ENCODE results near the gene PCSK4.

Gene PCSK4

DNA sequence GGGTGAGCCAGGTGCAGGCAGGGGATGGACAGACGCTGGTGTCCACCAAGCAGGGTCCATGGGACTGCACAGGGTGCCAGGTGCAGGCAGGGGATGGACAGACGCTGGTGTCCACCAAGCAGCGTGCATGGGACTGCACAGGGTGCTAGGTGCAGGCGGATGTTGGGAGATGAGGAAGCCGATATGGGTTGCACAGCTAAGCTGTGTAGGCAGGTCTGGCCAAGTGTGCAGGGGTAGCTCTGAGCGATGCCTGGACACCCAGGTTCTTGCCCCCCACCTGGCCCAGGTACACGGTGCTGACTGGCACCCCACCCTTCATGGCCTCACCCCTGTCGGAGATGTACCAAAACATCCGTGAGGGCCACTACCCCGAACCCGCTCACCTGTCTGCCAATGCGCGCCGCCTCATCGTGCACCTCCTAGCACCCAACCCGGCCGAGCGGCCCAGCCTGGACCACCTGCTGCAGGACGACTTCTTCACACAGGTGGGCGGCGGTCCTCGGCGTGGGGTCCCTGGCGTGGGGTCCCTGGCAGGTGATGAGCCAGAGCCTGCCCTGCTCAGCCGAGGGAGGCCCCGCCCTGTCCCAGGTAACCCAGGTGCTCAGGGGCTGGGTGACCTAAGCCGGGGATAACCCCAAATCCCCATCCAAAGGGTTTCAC, 37.6 kb upstream of the PCSK4 start:
- no peak overlapping the region for H3K4me3 ChIP-seq (ENCODE audit: low read length)
- no peak overlapping the region for H3K27ac ChIP-seq (ENCODE audit: low read length)
- no peaks in the 10 kb centered on the region for H3K9me3 ChIP-seq (ENCODE audit: insufficient read depth, low read depth, low read length)
- no peaks in the 10 kb centered on the region for H3K4me1 ChIP-seq (ENCODE audit: insufficient read depth, low read length)
- H3K27me3 ChIP-seq (ENCODE audit: insufficient read depth, low read length), result peaks cover 35% of the 10 kb centered on the region
- H3K9ac ChIP-seq (ENCODE audit: low read depth, low read length), result no peak overlapping the region
- H3K36me3 ChIP-seq (ENCODE audit: insufficient read depth, low read depth, low read length), result no peaks in the 10 kb centered on the region

- Histone ChIP-seq H3K9me3 (ENCODE audit: insufficient read depth, low read depth, low read length) (no peaks in the 10 kb centered on the region), H3K4me3 (ENCODE audit: low read length) (no peak overlapping the region), H3K36me3 (ENCODE audit: insufficient read depth, low read depth, low read length) (no peaks in the 10 kb centered on the region), H3K27me3 (ENCODE audit: insufficient read depth, low read length) (peaks cover 41% of the 10 kb centered on the region), H3K9ac (ENCODE audit: low read depth, low read length) (no peak overlapping the region), H3K27ac (ENCODE audit: low read length) (no peak overlapping the region), H3K4me1 (ENCODE audit: insufficient read depth, low read length) (no peaks in the 10 kb centered on the region)
These were observed 37.0 kb upstream of the PCSK4 start for GRCh38 chr19:1526979-1527649.

GRCh38 chr19:1526066-1526778, 36.1 kb upstream of the PCSK4 start:
- Histone ChIP-seq H3K27me3 (ENCODE audit: insufficient read depth, low read length) (peaks cover 50% of the 10 kb centered on the region), H3K9ac (ENCODE audit: low read depth, low read length) (no peak overlapping the region), H3K4me3 (ENCODE audit: low read length) (no peak overlapping the region)

GRCh38 chr19:1525343-1525742, 35.2 kb upstream of the PCSK4 start:
- Histone ChIP-seq H3K27me3 (ENCODE audit: insufficient read depth, low read length) (peaks cover 50% of the 10 kb centered on the region), H3K9ac (ENCODE audit: low read depth, low read length) (no peak overlapping the region), H3K4me3 (ENCODE audit: low read length) (no peak overlapping the region), H3K27ac (ENCODE audit: low read length) (no peak overlapping the region), H3K36me3 (ENCODE audit: insufficient read depth, low read depth, low read length) (no peaks in the 10 kb centered on the region), H3K4me1 (ENCODE audit: insufficient read depth, low read length) (no peaks in the 10 kb centered on the region), H3K9me3 (ENCODE audit: insufficient read depth, low read depth, low read length) (no peaks in the 10 kb centered on the region)

More at GRCh38 chr19:1526066-1526778, 36.1 kb upstream of the PCSK4 start:
- Histone ChIP-seq H3K36me3 (ENCODE audit: insufficient read depth, low read depth, low read length) (no peaks in the 10 kb centered on the region), H3K9me3 (ENCODE audit: insufficient read depth, low read depth, low read length) (no peaks in the 10 kb centered on the region), H3K27ac (ENCODE audit: low read length) (no peak overlapping the region), H3K4me1 (ENCODE audit: insufficient read depth, low read length) (no peaks in the 10 kb centered on the region)

DNA sequence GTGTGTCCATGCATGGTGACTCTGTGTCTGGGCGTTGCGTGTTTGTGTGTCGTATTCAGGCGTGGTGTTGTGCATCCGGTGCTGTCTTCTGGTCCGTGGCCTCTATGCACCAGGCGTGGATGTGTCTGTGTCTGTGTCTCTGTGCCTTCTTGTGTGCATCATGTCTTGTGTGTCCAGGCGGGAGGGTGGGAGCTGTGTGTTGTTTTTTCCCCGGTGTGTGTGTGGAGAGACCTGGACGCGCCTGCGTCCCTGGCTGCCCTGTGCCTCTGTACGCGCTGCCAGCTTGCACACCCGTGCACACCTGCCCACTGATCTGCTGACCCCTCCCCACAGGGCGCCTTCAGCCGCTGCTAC, 34.8 kb upstream of the PCSK4 start:
- H3K36me3 ChIP-seq (ENCODE audit: insufficient read depth, low read depth, low read length), result no peaks in the 10 kb centered on the region

GRCh38 chr19:1524287-1524971, 34.3 kb upstream of the PCSK4 start:
- H3K36me3 ChIP-seq (ENCODE audit: insufficient read depth, low read depth, low read length), result no peaks in the 10 kb centered on the region
- no peak overlapping the region for H3K27ac ChIP-seq (ENCODE audit: low read length)
- H3K4me3 ChIP-seq (ENCODE audit: low read length), result peak overlapping the region; percentile 14; the same call in 1 of the 2 replicates
- peaks cover 55% of the 10 kb centered on the region for H3K27me3 ChIP-seq (ENCODE audit: insufficient read depth, low read length)
- H3K4me1 ChIP-seq (ENCODE audit: insufficient read depth, low read length), result no peaks in the 10 kb centered on the region
- H3K9ac ChIP-seq (ENCODE audit: low read depth, low read length), result no peak overlapping the region
- H3K9me3 ChIP-seq (ENCODE audit: insufficient read depth, low read depth, low read length), result no peaks in the 10 kb centered on the region

More for the DNA sequence above, 34.8 kb upstream of the PCSK4 start:
- H3K9ac ChIP-seq (ENCODE audit: low read depth, low read length), result no peak overlapping the region
- no peaks in the 10 kb centered on the region for H3K9me3 ChIP-seq (ENCODE audit: insufficient read depth, low read depth, low read length)
- H3K27ac ChIP-seq (ENCODE audit: low read length), result no peak overlapping the region
- H3K27me3 ChIP-seq (ENCODE audit: insufficient read depth, low read length), result peaks cover 53% of the 10 kb centered on the region
- no peaks in the 10 kb centered on the region for H3K4me1 ChIP-seq (ENCODE audit: insufficient read depth, low read length)
- no peak overlapping the region for H3K4me3 ChIP-seq (ENCODE audit: low read length)

- Histone ChIP-seq H3K4me3 (ENCODE audit: low read length) (peak within 1 kb of the TSS; percentile 14; the same call in 1 of the 2 replicates), H3K27ac (ENCODE audit: low read length) (no peak within 1 kb of the TSS), H3K36me3 (ENCODE audit: insufficient read depth, low read depth, low read length) (no peaks in the 10 kb centered on the region), H3K9me3 (ENCODE audit: insufficient read depth, low read depth, low read length) (no peaks in the 10 kb centered on the region), H3K27me3 (ENCODE audit: insufficient read depth, low read length) (peaks cover 55% of the 10 kb centered on the region), H3K4me1 (ENCODE audit: insufficient read depth, low read length) (no peaks in the 10 kb centered on the region), H3K9ac (ENCODE audit: low read depth, low read length) (no peak within 1 kb of the TSS)
These were observed 33.5 kb upstream of the PCSK4 start, which contains the start of gene PLK5 for GRCh38 chr19:1523412-1524286. TSS of gene PLK5 (plus strand) at chr19:1524077. CDS start at chr19:1526997, 2,920 bp downstream.

- Histone ChIP-seq H3K4me3 (ENCODE audit: low read length) (no peak overlapping the region), H3K4me1 (ENCODE audit: insufficient read depth, low read length) (no peaks in the 10 kb centered on the region), H3K36me3 (ENCODE audit: insufficient read depth, low read depth, low read length) (no peaks in the 10 kb centered on the region), H3K9me3 (ENCODE audit: insufficient read depth, low read depth, low read length) (no peaks in the 10 kb centered on the region), H3K27ac (ENCODE audit: low read length) (no peak overlapping the region), H3K27me3 (ENCODE audit: insufficient read depth, low read length) (peaks cover 55% of the 10 kb centered on the region), H3K9ac (ENCODE audit: low read depth, low read length) (no peak overlapping the region)
These were observed 32.7 kb upstream of the PCSK4 start for GRCh38 chr19:1522838-1523237.

DNA sequence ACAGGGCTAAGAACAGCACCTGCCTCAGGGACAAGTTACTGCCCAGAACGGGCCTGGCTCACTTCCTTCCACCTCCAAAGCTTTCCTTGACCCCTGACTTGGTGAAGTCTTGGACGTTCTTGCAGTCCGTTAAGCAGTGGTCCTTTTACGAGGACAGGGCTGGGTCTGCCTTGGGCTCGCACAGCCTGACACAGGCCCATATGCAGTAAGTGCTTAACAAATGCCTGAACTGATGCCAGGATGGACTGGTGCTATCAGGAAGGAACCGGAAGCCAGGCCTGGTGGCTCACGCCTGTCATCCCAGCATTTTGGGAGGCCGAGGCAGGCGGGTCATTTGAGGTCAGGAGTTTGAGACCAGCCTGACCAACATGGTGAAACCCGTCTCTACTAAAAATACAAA, 31.9 kb upstream of the PCSK4 start:
- Histone ChIP-seq H3K27me3 (ENCODE audit: insufficient read depth, low read length) (peaks cover 55% of the 10 kb centered on the region), H3K4me1 (ENCODE audit: insufficient read depth, low read length) (no peaks in the 10 kb centered on the region), H3K27ac (ENCODE audit: low read length) (no peak overlapping the region), H3K9me3 (ENCODE audit: insufficient read depth, low read depth, low read length) (no peaks in the 10 kb centered on the region), H3K4me3 (ENCODE audit: low read length) (no peak overlapping the region), H3K9ac (ENCODE audit: low read depth, low read length) (no peak overlapping the region), H3K36me3 (ENCODE audit: insufficient read depth, low read depth, low read length) (no peaks in the 10 kb centered on the region)

DNA sequence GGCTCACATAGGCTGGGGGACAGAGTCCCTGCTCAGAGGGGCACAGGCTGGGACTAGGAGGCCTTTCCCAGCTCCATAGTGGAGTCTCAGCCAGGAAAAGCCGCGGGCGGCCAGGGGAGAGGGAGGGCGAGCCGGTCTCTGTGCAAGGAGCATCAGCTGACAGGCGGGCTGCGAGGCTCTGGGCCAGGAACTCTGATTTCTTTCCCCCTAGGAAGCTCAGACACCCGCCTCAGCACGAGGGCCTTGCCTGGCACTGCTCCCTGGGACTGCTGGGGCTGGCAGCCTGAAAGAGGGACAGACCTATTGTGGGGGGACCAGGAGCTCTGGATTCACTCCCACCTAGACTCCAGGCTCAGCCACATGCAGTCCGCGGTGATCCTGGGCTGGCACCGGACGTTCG, 31.5 kb upstream of the PCSK4 start:
- Histone ChIP-seq H3K27me3 (ENCODE audit: insufficient read depth, low read length) (peaks cover 55% of the 10 kb centered on the region), H3K9me3 (ENCODE audit: insufficient read depth, low read depth, low read length) (no peaks in the 10 kb centered on the region), H3K4me1 (ENCODE audit: insufficient read depth, low read length) (no peaks in the 10 kb centered on the region), H3K9ac (ENCODE audit: low read depth, low read length) (no peak overlapping the region), H3K27ac (ENCODE audit: low read length) (no peak overlapping the region), H3K4me3 (ENCODE audit: low read length) (no peak overlapping the region), H3K36me3 (ENCODE audit: insufficient read depth, low read depth, low read length) (no peaks in the 10 kb centered on the region)
